ENCODE results near the gene TRNP1.

- TF ChIP-seq CTCF (conservative IDR thresholded peaks at IDR 0.05; ENCODE audit: low read depth, low read length): no peak
- TF ChIP-seq POLR2A (IDR thresholded peaks at IDR 0.05; ENCODE audit: low read depth, low read length): no peak
- no peak for TF ChIP-seq FOS (IDR thresholded peaks at IDR 0.05; ENCODE audit: low read depth, low read length)
- TF ChIP-seq SMC3 (IDR thresholded peaks at IDR 0.05; ENCODE audit: low read depth, low read length): no peak
These were observed 13.2 kb downstream of the TRNP1 start for GRCh38 chr1:27006683-27007082.
